HepG2 (cell line): ENCODE data around the gene GLRX5. TPM values are rescaled to one million over a fixed set of nuclear protein-coding genes. Genes with fewer than 3 reads are reported as not detected.
A peak's percentile ranks its signal among the peaks of the same experiment; 100 is the strongest.

Source experiments
- ATAC-seq: fragments of 200-7000 bp; cut with Tn5 transposase; 3 replicates; pipeline ENCODE4 v1.9.1; 2020; ENCODE audit warnings: mild to moderate bottlenecking, moderate library complexity
- BruUV-seq: library from RNA; stranded (reverse); fragments of 400-500 nt; replicated peaks from 2 replicates; lab custom pipeline; 2021; lab: Mats Ljungman, UMichigan
- CTCF ChIA-PET: fragments of 300-600 bp; formaldehyde crosslinking; extraction: SDS; loops from one replicate; lab custom pipeline; 2021; ENCODE audit warnings: low total read pairs, inconsistent platforms, low intra/inter-chr PET ratio; lab: Yijun Ruan, JAX
- POLR2A ChIA-PET: fragments of 350-600 bp; sonication (Branson Sonifier 250); formaldehyde crosslinking; loops from one replicate; lab custom pipeline; 2020; ENCODE audit warnings: antibody characterized with exemption, inconsistent platforms; lab: Yijun Ruan, JAX
- DNase-seq: peaks from one replicate; pipeline ENCODE4 v3.0.0-alpha.2; 2015; ENCODE audit warnings: low spot score
- FAIRE-seq: peaks from 3 replicates; lab custom pipeline; 2011; peaks lifted over from hg19 to GRCh38; lab: Jason Lieb, UNC
- H2AFZ ChIP-seq: one replicate; pipeline ENCODE4 v1.6.1; 2011; ENCODE audit warnings: low read length, inconsistent platforms
- H3K27ac ChIP-seq: fragments of 300-600 bp; 3 replicates; pipeline ENCODE4 v1.8.0; 2011; ENCODE audit warnings: mixed run types, mild to moderate bottlenecking, mixed read lengths, low read length, inconsistent platforms; ENCODE audit not compliant: insufficient read depth; ENCODE audit errors: extremely low read length
- H3K27me3 ChIP-seq, 2 experiments: fragments of 200-600 bp in 1 of 2; 2 replicates in 1 of 2; 3 replicates in 1 of 2; pipeline versions ENCODE4 v1.6.0 to v1.8.0; 2011; ENCODE audit warnings: low read length in 2 of 2, mild to moderate bottlenecking in 2 of 2, moderate library complexity in 2 of 2, inconsistent platforms in 1 of 2; ENCODE audit not compliant: insufficient read depth in 2 of 2, control insufficient read depth in 1 of 2
- H3K36me3 ChIP-seq, 2 experiments: fragments of 200-600 bp in 1 of 2; replicated peaks in 1 of 2; 2 replicates in 1 of 2; 3 replicates in 1 of 2; pipeline versions ENCODE4 v1.5.1 to v1.8.0; 2011; ENCODE audit warnings: low read length in 2 of 2, inconsistent platforms in 1 of 2; ENCODE audit not compliant: insufficient read depth in 2 of 2, control insufficient read depth in 1 of 2
- H3K4me1 ChIP-seq: 2 replicates; pipeline ENCODE4 v1.5.1; 2012; ENCODE audit warnings: low read length, inconsistent platforms; ENCODE audit not compliant: insufficient read depth
- H3K4me2 ChIP-seq: 2 replicates; pipeline ENCODE4 v1.6.0; 2011; ENCODE audit warnings: low read depth, low read length, inconsistent platforms
- H3K4me3 ChIP-seq, 3 experiments: fragments of 200-600 bp in 1 of 3; sonication (generic), shearing (Covaris generic) in 1 of 3; replicated peaks in 1 of 3; 2 replicates each; pipeline ENCODE4 v1.5.1; 2011 to 2016; ENCODE audit warnings: low read length in 3 of 3, inconsistent platforms in 2 of 3, low read depth in 2 of 3, mild to moderate bottlenecking in 2 of 3, control low read depth in 1 of 3, mixed read lengths in 1 of 3; ENCODE audit not compliant: insufficient read depth in 1 of 3
- H3K79me2 ChIP-seq: one replicate; pipeline ENCODE4 v1.6.1; 2011; ENCODE audit warnings: low read length, inconsistent platforms; ENCODE audit not compliant: insufficient read depth
- H3K9ac ChIP-seq: 2 replicates; pipeline ENCODE4 v1.6.0; 2011; ENCODE audit warnings: mild to moderate bottlenecking, low read depth, low read length, inconsistent platforms; ENCODE audit not compliant: insufficient read depth
- H3K9me3 ChIP-seq: 2 replicates; pipeline ENCODE4 v1.5.1; 2012; ENCODE audit warnings: mild to moderate bottlenecking, low read length
- H4K20me1 ChIP-seq: 2 replicates; pipeline ENCODE4 v1.6.0; 2011; ENCODE audit warnings: inconsistent platforms, mild to moderate bottlenecking, low read length, moderate library complexity; ENCODE audit not compliant: insufficient read depth
- FOSL2 ChIP-seq: sonication (generic); formaldehyde crosslinking; IDR thresholded peaks from 2 replicates; pipeline ENCODE4 v1.4.0; 2020; ENCODE audit warnings: missing genetic modification reagents
- ZC3H4 ChIP-seq: sonication (generic); formaldehyde crosslinking; IDR thresholded peaks from 2 replicates; pipeline ENCODE4 v1.4.0; 2020; ENCODE audit warnings: missing genetic modification reagents, borderline replicate concordance
- ZNF567 ChIP-seq: sonication (generic); formaldehyde crosslinking; IDR thresholded peaks from 2 replicates; pipeline ENCODE4 v1.8.1; 2023; ENCODE audit warnings: mild to moderate bottlenecking, missing genetic modification reagents, borderline replicate concordance
- WGBS: methylation state at CpG from one replicate; pipeline ENCODE4 v1.1.6; 2017; ENCODE audit warnings: low lambda C conversion rate; 5-methylcytosine and 5-hydroxymethylcytosine counted together
- in situ Hi-C: cut with HindIII; loops from 2 replicates; pipeline ENCODE4 v1.10.0; 2017; ENCODE audit warnings: low pct_unique_long_range_greater_than_20kb; ENCODE audit not compliant: extremely low pct_ligation_motif_present
- intact Hi-C: fragments of 100-400 bp; cut with micrococcal nuclease; formaldehyde crosslinking; loops from one replicate; pipeline ENCODE4 v1.10.0; 2022; ENCODE audit not compliant: unreplicated experiment
- polyA plus RNA-seq, 8 experiments: library from polyadenylated mRNA; depleted of rRNA in 3 of 8; stranded (reverse) in 7 of 8; unstranded in 1 of 8; fragments of >200 nt; fragmentation: Illumina TruSeq in 4 of 8; extraction: Trizol in 4 of 8; gene quantifications; 2 replicates each; pipeline versions ENCODE4 v1.2.1 to v1.2.3, GENCODE V29; 2011 to 2016; ENCODE audit warnings: low read depth in 4 of 8, missing spikeins in 1 of 8, mixed read lengths in 1 of 8; ENCODE audit not compliant: insufficient read depth in 1 of 8
- total RNA-seq, 5 experiments: library from RNA; depleted of rRNA; stranded (reverse); fragments of >200 nt; fragmentation: Illumina TruSeq; extraction: Trizol; gene quantifications; 2 replicates each; pipeline ENCODE4 v1.2.3, GENCODE V29; 2016; ENCODE audit warnings: low read depth in 1 of 5

The GLRX5 gene
- total and polyA plus RNA-seq, 2 of the 13 experiments (the other 11 are each of a cell fraction or from before 2014, with no cell fraction given) = 122 to 146 TPM

GRCh38 chr14:95507174-95507573, 27.7 kb upstream of the GLRX5 start:
- CTCF ChIA-PET = no interaction called here
- Histone ChIP-seq H2AFZ (no peak overlapping the region), H3K79me2 (peaks cover 15% of the 10 kb centered on the region), H3K36me3 (peaks cover 1 to 8% of the 10 kb centered on the region in 2 experiments; a peak in 3 of 5 replicates), H3K4me3 (no peak overlapping the region), H3K9ac (no peak overlapping the region), H4K20me1 (no peaks in the 10 kb centered on the region), H3K9me3 (no peaks in the 10 kb centered on the region), H3K27ac (no peak overlapping the region), H3K4me1 (peaks cover 25% of the 10 kb centered on the region), H3K4me2 (no peak overlapping the region), H3K27me3 (no peaks in the 10 kb centered on the region)
- POLR2A ChIA-PET = no interaction called here
- ATAC-seq = no peak
- no peak for TF ChIP-seq ZC3H4
- no peak for FAIRE-seq
- in situ Hi-C loops (no loop called here), intact Hi-C loops (no loop called here)
- no TSS peak for BruUV-seq
- no peak for DNase-seq
- WGBS = 97% methylated on average over 8 of the region's 8 CpGs

- no peak overlapping the region for H3K4me3 ChIP-seq
- no peak for TF ChIP-seq ZNF567 (CRISPR knock-in tag)
- 0 out of 2 replicates have a peak, but pooled peaks have one; percentile 7 for TF ChIP-seq FOSL2 (CRISPR knock-in tag)
- TF ChIP-seq, all 625 proteins: peak for 1
- ATAC-seq (no peak), FAIRE-seq (no peak), DNase-seq (no peak)
- H3K4me2 ChIP-seq = no peak overlapping the region
- BruUV-seq = no TSS peak
- H3K9ac ChIP-seq = no peak overlapping the region
- H3K27ac ChIP-seq = no peak overlapping the region
- H3K79me2 ChIP-seq = peaks cover 15% of the 10 kb centered on the region
- no peaks in the 10 kb centered on the region for H4K20me1 ChIP-seq
- POLR2A ChIA-PET = no interaction called here
- intact Hi-C loops = no loop called here
- in situ Hi-C loops = no loop called here
- no peaks in the 10 kb centered on the region for H3K9me3 ChIP-seq
- WGBS = 100% methylated on average over 3 of the region's 3 CpGs
- no peaks in the 10 kb centered on the region for H3K27me3 ChIP-seq
- CTCF ChIA-PET = no interaction called here
- H3K4me1 ChIP-seq = peaks cover 20% of the 10 kb centered on the region
- peaks cover 1 to 8% of the 10 kb centered on the region in 2 experiments; a peak in 3 of 5 replicates for H3K36me3 ChIP-seq
- no peak overlapping the region for H2AFZ ChIP-seq
Measured at GRCh38 chr14:95507701-95508103, 27.1 kb upstream of the GLRX5 start.
